OCI-LY7 (cell line): ENCODE results near the gene CEP70. TPM values are rescaled to one million over a fixed set of nuclear protein-coding genes. Genes with fewer than 3 reads are reported as not detected.

Experiments used
- BruUV-seq: library from RNA; stranded (reverse); fragments of 400-500 nt; replicated peaks from 2 replicates; lab custom pipeline; 2021; lab: Mats Ljungman, UMichigan
- CTCF ChIA-PET: fragments of 300-600 bp; sonication (Branson Sonifier 250); formaldehyde crosslinking; loops from one replicate; lab custom pipeline; 2022; ENCODE audit warnings: antibody characterized with exemption; ENCODE audit not compliant: unreplicated experiment; lab: Charles Lee
- POLR2A ChIA-PET: fragments of 300-600 bp; sonication (Branson Sonifier 250); formaldehyde crosslinking; loops from one replicate; lab custom pipeline; 2022; ENCODE audit warnings: antibody characterized with exemption; lab: Charles Lee
- DNase-seq: peaks from one replicate; pipeline ENCODE4 v3.0.0-alpha.2; 2015; ENCODE audit warnings: low spot score
- H2AFZ ChIP-seq: fragments of 200-600 bp; sonication (generic), shearing (Covaris generic); 2 replicates; pipeline ENCODE4 v1.6.1; 2014; ENCODE audit warnings: mild to moderate bottlenecking, antibody characterized with exemption, low read length, moderate library complexity
- H3K27ac ChIP-seq: fragments of 200-600 bp; sonication (generic); 2 replicates; pipeline ENCODE4 v1.5.1; 2014; ENCODE audit warnings: mixed run types, low read depth, mild to moderate bottlenecking, moderate library complexity, low read length, inconsistent platforms; ENCODE audit not compliant: poor library complexity, severe bottlenecking
- H3K36me3 ChIP-seq: fragments of 200-600 bp; sonication (generic); 2 replicates; pipeline ENCODE4 v1.6.1; 2014; ENCODE audit warnings: mild to moderate bottlenecking, antibody characterized with exemption, low read length, moderate library complexity, mixed read lengths; ENCODE audit not compliant: insufficient read depth
- H3K4me1 ChIP-seq: fragments of 200-600 bp; sonication (generic); 2 replicates; pipeline ENCODE4 v1.5.1; 2014; ENCODE audit warnings: mild to moderate bottlenecking, low read length; ENCODE audit not compliant: insufficient read depth, poor library complexity, severe bottlenecking
- H3K4me2 ChIP-seq: fragments of 200-600 bp; sonication (generic); 2 replicates; pipeline ENCODE4 v1.6.1; 2014; ENCODE audit warnings: mild to moderate bottlenecking, low read length
- H3K4me3 ChIP-seq: fragments of 200-600 bp; sonication (generic); 2 replicates; pipeline ENCODE4 v1.5.1; 2014; ENCODE audit warnings: mild to moderate bottlenecking, low read depth, low read length; ENCODE audit not compliant: poor library complexity, severe bottlenecking
- H3K79me2 ChIP-seq: fragments of 200-600 bp; sonication (generic); 2 replicates; pipeline ENCODE4 v1.6.1; 2016; ENCODE audit warnings: low read depth, mild to moderate bottlenecking, low read length, moderate library complexity, mixed read lengths; ENCODE audit not compliant: insufficient read depth
- H3K9me2 ChIP-seq: fragments of 200-600 bp; sonication (generic); 2 replicates; pipeline ENCODE4 v1.6.1; 2016; ENCODE audit warnings: mild to moderate bottlenecking, low read length, mixed read lengths; ENCODE audit not compliant: insufficient read depth
- H3K9me3 ChIP-seq: fragments of 200-600 bp; sonication (generic); 2 replicates; pipeline ENCODE4 v1.6.1; 2014; ENCODE audit warnings: mild to moderate bottlenecking, mixed run types, low read length, mixed read lengths
- H4K20me1 ChIP-seq: fragments of 200-600 bp; sonication (generic); 2 replicates; pipeline ENCODE4 v1.6.1; 2014; ENCODE audit warnings: mild to moderate bottlenecking, antibody characterized with exemption, low read length, moderate library complexity, mixed read lengths; ENCODE audit not compliant: insufficient read depth
- CTCF ChIP-seq: fragments of 200-600 bp; sonication (generic); conservative IDR thresholded peaks from 2 replicates; pipeline ENCODE4 v1.5.1; 2014; ENCODE audit warnings: mild to moderate bottlenecking, antibody characterized with exemption, low read length, moderate library complexity, mixed read lengths
- EZH2phosphoT487 ChIP-seq: fragments of 200-600 bp; sonication (generic); IDR thresholded peaks from 2 replicates; pipeline ENCODE4 v1.6.1; 2018; ENCODE audit warnings: low read depth, borderline replicate concordance, mild to moderate bottlenecking, mixed run types, antibody characterized with exemption, low read length, moderate library complexity, mixed read lengths
- intact Hi-C: fragments of 100-400 bp; cut with micrococcal nuclease; formaldehyde crosslinking; loops from one replicate; pipeline ENCODE4 v1.10.0; 2022; ENCODE audit not compliant: unreplicated experiment
- total RNA-seq, 2 experiments: library from RNA; depleted of rRNA in 1 of 2; stranded (reverse); fragments of >200 nt in 1 of 2; shearing (Covaris generic) in 1 of 2; gene quantifications; 2 replicates each; pipeline ENCODE4 v1.2.3, GENCODE V29; 2014 to 2022

The CEP70 gene
- total RNA-seq, 2 experiments from 2014 or later: 29.2 to 32.3 TPM

- Histone ChIP-seq H3K4me3 (no peak overlapping the region), H3K4me1 (no peaks in the 10 kb centered on the region), H3K9me2 (no peaks in the 10 kb centered on the region), H4K20me1 (no peaks in the 10 kb centered on the region), H3K79me2 (no peaks in the 10 kb centered on the region), H2AFZ (no peak overlapping the region), H3K36me3 (no peaks in the 10 kb centered on the region), H3K4me2 (no peak overlapping the region), H3K9me3 (no peaks in the 10 kb centered on the region), H3K27ac (no peak overlapping the region)
- no peak for TF ChIP-seq CTCF
- TF ChIP-seq EZH2phosphoT487: no peak
- BruUV-seq: no TSS peak
- POLR2A ChIA-PET: no interaction called here
- intact Hi-C loops: no loop called here
- CTCF ChIA-PET: no interaction called here
- no peak for DNase-seq
These were observed 124.2 kb downstream of the CEP70 start for GRCh38 chr3:138469874-138470273.

GRCh38 chr3:138468886-138469285 lies 125.2 kb downstream of the CEP70 start:
- H3K36me3 ChIP-seq: no peaks in the 10 kb centered on the region
- BruUV-seq: no TSS peak
- H3K9me3 ChIP-seq: no peaks in the 10 kb centered on the region
- no peak overlapping the region for H3K4me2 ChIP-seq
- no peak overlapping the region for H2AFZ ChIP-seq
- ChIA-PET POLR2A (no interaction called here), CTCF (no interaction called here)
- TF ChIP-seq EZH2phosphoT487 (no peak), CTCF (no peak)
- no peak overlapping the region for H3K4me3 ChIP-seq
- no peaks in the 10 kb centered on the region for H4K20me1 ChIP-seq
- no peaks in the 10 kb centered on the region for H3K79me2 ChIP-seq
- intact Hi-C loops: no loop called here
- no peaks in the 10 kb centered on the region for H3K9me2 ChIP-seq
- DNase-seq: no peak
- H3K27ac ChIP-seq: no peak overlapping the region
- H3K4me1 ChIP-seq: no peaks in the 10 kb centered on the region

GRCh38 chr3:138468451-138468850 lies 125.6 kb downstream of the CEP70 start:
- H3K4me3 ChIP-seq: no peak overlapping the region
- TF ChIP-seq CTCF: no peak
- no peak for TF ChIP-seq EZH2phosphoT487
- no TSS peak for BruUV-seq
- ChIA-PET POLR2A (no interaction called here), CTCF (no interaction called here)
- no peaks in the 10 kb centered on the region for H3K36me3 ChIP-seq
- no peak overlapping the region for H2AFZ ChIP-seq
- no peak for DNase-seq
- H4K20me1 ChIP-seq: no peaks in the 10 kb centered on the region
- no peaks in the 10 kb centered on the region for H3K79me2 ChIP-seq
- no peaks in the 10 kb centered on the region for H3K9me2 ChIP-seq
- no peaks in the 10 kb centered on the region for H3K9me3 ChIP-seq
- H3K4me2 ChIP-seq: no peak overlapping the region
- intact Hi-C loops: no loop called here
- no peak overlapping the region for H3K27ac ChIP-seq
- H3K4me1 ChIP-seq: no peaks in the 10 kb centered on the region
